Activated T-cell treated with anti-CD3 and anti-CD28 coated beads, Interleukin-2, amount 50 U/mL, for 1 hour (primary cell): ENCODE results near the gene ITPRID1.
"Not testable (repeated sequence)": the region's sequence is repeated elsewhere in the genome, so short reads cannot be mapped to it uniquely, and the experiment has no call there.

Source experiments
- DNase-seq: peaks from one replicate; pipeline ENCODE4 v3.0.0-alpha.2; 2020

Gene ITPRID1

DNA sequence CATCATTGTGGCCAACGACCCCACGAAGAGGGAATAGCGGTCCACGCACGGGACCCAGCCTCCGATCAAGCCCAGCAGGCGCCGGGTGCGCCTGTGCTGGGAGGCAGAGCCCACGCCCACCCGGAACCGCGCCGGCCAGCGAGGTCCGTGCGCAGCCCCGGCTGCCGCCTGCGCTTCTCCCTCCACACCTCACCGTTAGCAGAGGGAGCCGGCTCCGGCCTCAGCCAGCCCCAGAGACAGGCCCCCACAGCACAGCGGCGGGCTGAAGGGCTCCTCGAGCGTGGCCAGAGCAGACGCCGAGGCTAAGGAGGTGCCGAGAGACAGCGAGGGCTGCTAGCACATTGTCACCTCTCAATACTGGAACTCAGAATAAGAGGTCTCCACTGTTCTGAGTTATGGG, 3.6 kb downstream of the ITPRID1 start:
- no peak for DNase-seq

DNA sequence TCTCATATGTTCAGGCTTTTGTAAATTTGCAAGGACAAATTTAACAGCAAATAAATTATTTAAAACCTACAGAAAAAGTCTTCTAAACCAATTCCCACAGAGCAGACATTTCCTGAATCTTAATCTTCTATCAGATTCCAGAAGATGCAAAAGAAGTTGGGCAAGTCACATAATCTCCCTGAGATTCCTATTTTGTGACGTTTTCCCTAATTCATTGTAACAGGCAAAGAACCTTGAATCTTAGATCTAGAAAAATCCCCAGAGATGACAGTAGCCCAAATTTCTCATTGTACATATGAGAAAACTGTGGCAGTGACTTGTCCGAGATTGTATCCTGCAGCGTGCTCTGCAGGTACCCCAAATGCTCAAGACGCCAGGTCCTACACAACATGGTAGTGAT, 4.9 kb downstream of the ITPRID1 start:
- DNase-seq = no peak

DNA sequence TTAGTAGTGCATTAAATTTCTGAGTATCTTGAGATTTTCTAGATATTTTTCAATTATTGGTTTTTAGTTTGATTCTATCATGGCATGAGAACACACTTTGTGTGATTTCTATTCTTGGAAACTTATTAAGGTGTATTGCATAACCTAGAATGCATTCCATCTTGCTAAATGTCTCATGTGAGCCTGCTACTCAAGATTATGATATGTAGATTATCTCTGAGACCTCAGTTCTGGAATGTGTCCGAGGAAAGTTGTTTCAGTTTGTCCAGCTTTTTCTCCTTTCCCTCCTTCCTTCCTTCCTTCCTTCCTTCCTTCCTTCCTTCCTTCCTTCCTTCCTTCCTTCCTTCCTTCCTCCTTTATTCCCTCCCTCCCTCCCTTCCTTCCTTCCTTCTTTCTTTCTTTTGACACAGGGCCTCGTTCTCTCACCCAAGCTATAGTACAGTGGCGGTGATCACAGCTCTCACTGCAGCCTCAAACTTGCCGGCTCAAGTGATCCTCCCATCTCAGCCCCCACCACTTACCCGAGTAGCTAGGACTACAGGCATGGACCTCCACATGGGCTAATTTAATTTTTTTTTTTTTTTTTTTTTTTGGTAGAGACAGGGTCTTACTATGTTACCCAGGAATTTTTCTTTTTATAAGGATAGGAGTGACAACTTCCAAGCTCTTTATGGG, 7.6 kb downstream of the ITPRID1 start:
- DNase-seq = no peak

DNA sequence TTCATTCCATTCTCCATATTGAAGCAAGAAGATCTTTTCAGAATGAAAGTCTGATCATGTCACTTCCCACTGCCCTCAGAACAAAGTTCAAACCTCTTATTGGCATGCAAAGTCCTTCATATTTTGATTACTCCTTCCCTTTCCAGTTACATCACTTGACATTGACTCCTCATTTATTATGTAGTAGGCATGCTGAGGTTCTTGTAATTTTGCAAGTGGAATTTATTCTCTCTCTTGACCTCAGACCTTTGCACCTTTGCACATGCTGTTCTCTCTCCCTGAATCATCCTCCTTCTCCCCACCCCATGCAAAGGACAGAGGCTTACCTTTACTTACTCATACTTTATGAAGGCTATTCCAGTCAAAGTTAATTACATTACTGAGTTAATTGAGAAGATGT, 13.0 kb downstream of the ITPRID1 start:
- no peak for DNase-seq

DNA sequence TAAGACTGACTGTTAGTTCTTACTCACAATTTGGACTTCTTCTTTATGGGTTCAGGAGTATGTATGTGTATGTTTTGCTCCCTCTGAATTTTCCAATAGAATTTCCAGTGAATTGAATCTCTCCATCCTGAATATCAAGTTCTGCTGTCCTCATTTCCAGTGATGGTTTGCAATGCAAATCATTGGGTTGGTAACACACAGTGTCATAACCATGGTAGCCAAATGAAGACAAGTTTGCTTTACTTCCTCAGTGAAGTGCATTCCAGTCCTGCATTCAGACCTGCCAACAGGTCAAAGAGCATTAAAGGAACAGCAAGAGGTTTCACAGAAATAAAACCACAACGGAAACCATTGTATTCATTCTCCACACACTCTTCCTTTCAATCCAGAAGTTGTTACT, 15.2 kb downstream of the ITPRID1 start:
- DNase-seq = no peak

DNA sequence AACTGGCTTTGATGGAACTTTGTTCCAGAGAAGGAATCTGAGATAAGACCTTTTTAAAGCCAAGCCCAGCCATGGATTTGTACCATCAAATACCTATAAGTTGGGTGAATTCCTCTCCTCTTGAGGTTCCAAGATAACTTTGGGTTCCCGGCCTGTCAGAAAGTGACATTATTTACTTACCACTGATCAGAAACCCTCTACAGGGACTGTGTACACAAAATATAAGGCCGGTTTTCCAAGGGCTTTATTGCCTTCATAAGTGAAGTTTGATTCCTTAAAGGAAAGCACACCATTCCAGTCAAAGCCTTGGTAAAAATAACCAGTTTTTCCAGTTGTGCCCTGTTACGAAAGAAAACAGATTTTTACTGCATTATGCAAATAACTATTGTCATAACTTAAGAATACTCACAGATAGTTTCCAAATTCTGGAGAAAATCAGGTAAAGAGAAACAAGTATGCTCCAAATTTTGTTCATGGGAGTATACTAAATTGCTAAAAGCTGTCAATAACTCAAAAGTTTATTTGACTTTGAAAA, 26.8 kb downstream of the ITPRID1 start:
- DNase-seq = not testable (repeated sequence)

DNA sequence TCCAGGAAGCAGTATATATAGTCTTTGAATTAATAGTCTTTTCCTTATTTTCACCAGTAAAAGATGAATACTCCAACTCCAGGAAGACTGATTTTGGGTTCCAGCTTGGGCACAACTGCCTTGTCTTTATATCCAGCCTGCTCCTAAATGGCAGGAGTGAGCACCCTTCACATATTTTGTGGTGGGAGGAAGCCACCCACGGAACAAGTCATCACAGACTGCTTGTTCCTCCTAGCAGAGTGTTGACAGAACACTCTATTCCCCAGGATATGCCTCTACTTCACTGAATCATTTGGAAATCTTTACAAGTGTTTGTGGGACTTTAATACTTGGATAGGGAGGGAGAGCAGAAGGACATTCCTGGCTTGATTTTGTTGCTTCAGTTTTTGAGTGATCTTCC, 31.7 kb downstream of the ITPRID1 start:
- DNase-seq = no peak

DNA sequence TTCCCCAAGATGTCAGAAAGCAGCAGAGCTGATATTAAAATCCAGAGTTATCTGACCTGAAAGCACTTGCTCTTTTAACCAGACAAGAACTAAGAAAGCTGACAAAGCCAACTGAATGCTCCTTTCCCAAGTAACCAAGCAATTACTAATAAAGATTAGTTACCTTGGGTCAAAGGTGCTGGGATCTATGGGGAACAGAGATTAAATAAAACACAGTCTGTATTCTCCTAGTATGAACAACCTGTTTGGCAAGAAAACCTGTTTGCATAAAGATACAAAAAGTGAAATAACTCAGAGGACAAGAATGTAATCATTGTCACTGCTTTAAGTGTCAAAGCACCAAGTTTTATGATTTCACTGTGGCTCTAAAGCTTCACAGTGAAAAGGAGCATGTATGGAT, 35.7 kb downstream of the ITPRID1 start:
- no peak for DNase-seq

DNA sequence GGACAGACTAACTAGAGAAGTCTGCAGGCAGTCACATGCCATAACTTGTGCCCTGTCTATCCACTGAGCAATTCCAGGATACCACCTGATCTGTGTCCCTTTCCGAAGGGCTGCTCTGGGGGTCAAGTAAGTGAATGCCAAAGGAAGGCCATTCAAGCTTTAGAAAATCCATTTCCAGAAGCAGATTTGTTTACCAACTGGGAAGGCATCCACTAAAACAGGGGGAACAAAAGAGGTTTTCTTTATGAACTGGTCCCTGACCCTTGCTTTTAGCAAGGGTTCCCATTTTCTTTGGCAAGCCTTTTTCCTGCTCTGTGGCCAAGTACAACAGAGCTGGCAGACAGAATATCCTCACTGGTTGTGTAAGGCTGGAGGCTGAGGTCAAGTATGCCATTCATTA, 36.5 kb downstream of the ITPRID1 start:
- DNase-seq = no peak

DNA sequence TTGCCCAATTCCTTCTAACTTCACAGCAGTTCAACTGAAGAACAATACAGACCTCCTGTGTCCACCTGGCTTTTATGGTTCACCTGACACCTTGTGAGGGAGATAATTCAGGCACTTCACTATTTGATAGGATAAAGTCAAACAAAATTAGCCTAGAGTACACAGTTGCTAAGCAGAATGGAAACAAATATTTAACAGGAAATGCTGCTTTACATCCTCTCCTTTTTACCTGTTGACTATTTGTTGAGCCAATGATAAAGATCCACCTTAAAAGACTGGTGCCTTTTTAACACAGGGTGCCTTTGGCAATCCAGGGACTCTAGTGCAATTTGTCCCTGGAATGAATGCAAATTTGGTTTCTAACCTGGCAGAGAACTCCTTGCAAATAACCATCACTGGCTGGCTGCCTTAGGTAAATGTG, 39.8 kb downstream of the ITPRID1 start:
- DNase-seq = no peak

DNA sequence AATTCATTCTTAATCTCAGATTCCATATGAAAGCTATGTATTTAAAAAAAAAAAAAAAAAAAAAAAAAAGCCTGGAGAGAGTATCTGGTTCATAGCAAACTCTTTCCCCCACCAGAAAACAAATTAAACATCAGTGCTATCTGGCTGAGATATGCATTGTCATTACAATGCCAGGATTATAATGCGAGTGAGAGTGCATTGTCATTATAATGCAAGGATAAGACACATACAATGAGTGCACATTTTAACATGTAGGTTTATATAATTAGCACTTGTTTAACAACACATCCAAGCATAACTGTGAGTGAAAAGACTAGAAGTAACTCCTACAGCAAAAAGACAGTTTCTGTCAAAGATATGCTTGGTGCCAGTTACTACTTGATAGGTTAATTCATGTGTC, 48.1 kb downstream of the ITPRID1 start:
- no peak for DNase-seq

DNA sequence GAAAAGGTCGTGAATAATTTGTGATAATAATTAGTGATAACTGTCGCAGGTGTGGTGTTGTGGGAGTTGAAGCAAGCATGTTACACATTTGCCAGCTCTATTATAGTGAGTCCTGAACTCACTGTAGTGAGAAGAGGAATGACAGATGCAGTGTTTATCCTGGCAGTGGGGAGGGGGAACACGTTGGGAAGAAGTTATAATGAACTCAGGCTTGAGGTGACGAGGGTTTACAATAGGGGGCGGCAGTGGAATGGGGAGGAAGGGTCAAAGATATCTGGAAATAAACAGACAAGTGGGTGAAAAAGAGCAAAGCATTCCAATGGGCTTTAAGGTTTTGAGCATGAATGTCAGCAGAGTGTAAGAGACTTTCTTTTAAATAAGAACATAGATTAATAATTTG, 49.6 kb downstream of the ITPRID1 start:
- DNase-seq = no peak

DNA sequence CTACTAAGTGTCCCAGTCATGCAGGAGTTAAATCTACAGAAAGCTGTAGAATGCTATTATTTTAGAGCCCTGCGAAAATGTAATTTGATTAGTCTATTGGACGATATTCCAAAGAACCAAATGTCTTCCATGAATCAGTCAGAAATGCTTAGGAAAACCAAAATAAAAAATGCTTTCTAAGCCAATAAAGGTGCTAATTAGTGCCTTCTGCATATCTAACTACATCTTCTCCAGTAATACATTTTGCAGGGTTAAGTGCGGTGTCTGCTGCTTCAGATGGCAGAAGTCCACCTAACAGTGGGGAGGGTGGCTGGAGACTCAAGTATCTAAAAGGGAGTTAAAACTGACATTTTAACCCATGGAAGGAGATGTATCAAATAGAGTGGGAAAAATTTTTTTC, 50.1 kb downstream of the ITPRID1 start:
- DNase-seq = no peak

DNA sequence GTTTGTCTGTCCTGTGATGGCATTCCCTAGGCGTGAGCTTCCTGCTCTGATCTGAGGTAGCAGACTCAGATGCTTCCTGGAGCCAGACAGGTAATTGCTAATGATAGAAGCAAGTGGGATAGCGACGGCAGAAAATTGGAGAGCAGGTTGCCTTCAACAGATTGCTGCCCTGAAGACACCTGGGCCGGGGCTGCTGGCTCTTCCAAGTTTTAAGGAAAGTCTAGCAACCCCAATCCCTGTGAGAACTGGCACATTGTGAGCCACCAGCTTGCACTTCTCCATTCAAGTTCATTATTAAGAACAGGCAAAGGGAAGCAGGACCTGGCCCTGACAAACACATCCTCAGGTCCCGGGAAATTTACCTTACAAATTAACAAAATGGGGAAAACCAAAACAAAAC, 50.8 kb downstream of the ITPRID1 start:
- no peak for DNase-seq

DNA sequence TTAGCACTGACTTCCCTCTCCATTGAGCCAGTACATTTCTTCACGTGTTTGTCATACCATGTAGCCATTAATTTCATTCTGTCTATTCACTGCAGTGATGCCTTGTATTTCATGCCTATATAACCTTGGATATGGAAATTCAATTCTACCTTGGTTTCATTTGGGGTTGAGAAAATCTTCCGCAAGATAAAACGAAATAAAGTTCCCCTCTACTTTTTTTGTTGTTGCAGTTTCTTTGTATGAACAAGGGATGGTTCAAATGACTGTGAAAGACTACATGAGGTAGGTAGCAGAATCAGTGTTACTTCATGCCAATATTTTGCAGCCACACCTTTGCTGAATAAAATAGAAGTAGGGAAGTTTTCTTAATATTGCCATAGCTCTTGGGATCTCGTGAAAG, 55.6 kb downstream of the ITPRID1 start:
- DNase-seq = no peak

DNA sequence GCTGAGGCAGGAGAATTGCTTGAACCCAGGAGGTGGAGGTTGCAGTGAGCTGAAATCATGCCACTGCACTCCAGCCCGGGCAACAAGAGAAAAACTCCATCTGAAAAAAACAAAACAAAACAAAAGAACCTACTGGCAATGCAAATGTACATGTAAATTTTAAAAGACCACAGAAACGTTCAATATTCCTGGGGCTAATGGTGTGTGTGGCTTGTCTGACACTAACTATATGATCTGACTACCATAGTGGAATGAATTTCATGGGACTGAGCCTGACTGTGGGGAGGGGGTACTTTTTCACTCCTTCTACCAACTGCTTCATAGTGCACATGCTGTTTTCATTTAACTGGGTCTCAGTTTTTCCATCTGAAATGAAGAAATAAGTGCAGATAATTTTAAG, 69.6 kb downstream of the ITPRID1 start:
- DNase-seq = no peak

DNA sequence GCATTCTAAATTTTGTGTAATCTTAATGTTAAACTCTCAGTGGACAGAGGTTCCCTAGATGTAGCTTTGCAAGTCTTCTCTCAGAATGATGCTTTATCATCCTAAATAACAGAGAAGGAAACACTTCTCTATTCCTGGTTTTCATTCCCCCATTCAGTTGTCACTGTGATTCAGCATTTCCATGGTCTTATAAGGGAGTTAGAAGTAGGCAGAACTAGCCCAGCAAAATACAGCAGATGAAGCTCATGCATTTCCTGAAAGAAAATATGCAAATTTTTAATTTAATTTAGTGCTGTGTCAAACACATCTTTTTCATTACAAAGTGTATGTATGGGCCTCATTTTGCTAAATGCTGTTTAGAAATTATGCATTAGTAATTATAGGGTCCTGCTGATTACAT, 70.1 kb downstream of the ITPRID1 start:
- DNase-seq = no peak

DNA sequence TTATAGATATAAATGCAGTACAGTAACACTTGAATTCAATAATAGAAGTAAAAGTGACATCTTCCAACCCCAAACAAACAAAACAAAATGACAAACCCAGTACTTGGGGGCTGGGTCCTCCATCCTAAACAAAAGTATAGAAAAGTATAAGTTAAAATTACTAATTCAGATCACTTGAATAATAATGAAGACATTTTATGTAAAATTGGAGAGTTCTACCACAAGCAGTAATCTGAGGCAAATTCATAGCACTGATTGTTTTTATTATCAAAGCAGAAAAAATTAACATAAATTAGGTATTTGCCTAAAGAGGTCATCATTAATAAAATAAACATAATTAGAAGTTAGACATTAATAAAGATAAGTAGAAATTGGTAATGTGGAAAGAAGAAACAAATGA, 81.5 kb downstream of the ITPRID1 start:
- DNase-seq = no peak

DNA sequence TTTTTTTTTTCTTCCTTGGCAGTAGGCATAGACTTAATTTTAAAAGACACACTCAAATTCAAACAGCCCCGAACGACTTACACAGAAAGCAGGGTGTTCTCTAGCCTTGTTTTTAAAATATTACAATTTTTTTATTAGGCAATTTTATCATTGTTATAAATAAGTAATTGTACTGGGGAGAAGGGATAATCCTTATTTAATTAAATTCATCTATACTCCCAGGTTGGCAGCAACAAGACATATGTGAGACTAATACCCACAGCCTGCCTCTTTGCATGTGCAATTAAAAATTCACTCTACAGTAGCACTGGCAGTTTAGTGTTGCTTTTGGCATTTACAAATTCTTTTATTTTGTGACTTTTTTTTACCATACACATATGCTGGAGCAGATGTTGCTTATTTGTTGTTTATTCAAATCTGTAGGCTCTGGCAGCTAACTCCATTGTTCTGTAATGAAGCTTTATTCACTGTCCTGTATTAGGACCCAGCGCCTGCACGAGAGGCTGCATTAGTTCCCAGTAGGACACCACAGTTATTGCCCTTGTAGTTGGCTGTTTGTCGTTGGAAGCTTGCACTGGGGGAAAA, 88.2 kb downstream of the ITPRID1 start:
- no peak for DNase-seq

DNA sequence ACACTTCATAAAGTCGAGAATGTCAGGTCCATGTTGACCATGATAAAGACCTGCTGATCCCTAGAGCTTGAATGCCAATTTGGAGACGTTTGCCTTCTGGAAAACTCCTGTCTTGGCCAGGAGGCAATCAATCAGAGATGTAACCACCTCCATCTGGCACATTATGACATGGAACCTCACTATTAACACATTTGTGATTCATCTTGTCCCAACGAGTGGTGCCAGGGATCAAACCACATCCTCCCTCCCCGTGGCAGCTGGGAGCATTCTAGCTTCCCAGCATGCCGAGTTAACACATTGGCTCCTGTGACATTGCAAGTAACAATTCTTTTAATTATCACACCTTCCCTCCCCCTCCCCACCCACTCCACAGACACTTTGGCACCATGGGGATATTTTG, 89.2 kb downstream of the ITPRID1 start:
- no peak for DNase-seq

DNA sequence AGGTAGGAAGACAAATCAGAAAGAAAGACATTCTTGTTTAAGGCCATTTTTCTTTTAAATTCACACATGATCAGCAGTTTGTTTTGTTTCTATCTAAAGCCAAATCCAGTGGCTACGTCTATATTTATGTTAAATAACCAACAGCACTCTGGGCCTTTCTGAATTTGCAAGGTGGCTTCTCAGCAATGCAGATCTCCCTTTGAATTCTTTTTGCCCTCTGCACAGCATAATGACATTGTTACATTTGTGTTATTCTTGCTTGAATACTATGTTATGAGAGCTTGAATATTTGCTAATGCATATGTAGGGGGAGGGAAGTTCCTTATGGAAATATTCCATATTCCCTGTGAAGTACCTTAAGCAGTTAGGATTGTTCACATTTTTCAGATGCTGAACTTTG, 99.7 kb downstream of the ITPRID1 start:
- DNase-seq = no peak

DNA sequence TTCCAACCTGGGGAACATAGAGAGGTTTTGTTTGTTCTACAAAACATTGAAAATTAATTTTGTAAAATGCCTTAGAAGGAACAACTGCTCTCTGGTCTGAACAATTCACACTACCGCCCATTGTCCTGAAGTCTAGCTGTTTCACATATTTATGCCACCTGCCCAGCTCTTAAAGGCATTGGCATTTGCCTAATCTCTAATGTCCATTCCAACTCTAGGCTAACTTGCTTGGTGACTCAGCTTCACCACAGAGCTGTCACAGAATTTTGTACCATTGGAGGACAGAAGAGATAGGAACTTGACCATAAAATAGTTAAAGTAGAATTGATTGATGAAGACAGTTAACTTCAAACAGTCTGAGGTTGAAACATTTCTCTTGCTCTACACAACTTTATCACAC, 119.6 kb downstream of the ITPRID1 start:
- no peak for DNase-seq

DNA sequence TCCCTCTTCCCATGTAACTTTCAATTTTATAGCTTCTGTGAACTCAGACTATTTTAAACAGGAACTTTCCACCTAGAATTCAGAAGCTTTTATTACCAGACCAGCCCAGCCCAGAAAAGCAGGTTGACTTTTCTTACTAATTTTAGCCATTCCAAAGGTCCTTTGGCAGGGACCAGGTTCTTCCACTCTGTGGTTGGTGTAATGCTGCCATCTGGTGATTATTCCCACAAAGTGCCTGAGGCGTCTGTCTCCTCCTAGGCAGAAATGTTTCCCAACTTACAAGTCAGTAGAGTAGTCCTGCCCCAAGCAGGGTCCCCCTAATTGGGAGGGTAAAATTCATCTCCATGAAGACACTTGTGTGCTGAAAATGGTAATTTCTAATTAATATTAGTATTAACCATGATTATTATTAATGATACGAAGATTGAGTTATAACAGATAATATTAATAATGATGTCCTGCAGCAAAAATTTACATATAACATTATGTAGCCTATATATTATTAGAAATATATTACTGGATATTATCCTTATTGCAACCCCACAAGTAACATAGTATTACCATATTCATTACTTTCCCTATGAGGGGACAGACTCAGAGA, 120.1 kb downstream of the ITPRID1 start:
- no peak for DNase-seq

DNA sequence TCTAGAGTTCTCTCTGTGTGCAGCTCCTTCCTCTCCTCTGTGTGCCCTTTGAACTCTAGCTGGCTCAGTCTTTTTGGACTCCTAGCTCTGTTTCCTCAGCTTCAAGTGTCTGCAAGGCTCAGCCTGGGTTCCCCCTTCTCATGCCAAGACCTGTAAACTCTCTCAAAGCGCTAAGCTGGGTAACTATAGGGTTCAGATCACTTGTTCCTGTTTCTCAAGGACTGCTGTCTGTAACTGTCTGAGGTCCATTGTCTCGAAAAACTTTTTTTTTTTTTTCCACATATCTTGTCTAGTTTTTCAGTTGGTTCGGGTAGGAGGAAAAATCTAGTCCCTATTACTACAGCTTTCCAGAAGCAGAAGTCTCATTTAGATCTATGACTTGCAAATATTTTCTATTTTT, 126.5 kb downstream of the ITPRID1 start:
- DNase-seq = no peak

DNA sequence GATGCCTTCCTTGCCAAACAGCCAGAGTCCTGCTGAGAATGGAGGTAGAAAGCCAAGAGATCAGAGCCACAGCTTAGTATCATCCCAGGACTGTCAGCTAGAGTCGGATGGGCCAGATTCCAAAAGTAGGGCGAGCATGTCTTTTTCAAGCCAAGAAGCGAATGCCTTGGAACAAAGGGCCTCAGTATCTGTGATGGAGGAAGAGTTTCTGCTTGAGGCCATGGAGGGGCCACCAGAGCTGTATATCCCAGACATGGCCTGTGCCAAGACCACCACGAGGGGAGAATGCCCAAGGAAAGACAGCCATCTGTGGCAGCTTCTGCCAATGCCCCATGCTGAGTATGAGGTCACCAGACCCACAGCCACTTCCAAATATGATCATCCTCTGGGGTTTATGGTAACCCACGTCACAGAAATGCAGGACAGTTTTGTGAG, 128.8 kb downstream of the ITPRID1 start:
- no peak for DNase-seq
